GM12865 (cell line): ENCODE measurements around the gene HGS.

Experiments
- DNase-seq: peaks from one replicate; pipeline ENCODE4 v3.0.0; 2010; ENCODE audit warnings: low read depth
- H3K4me3 ChIP-seq: 2 replicates; pipeline ENCODE4 v1.5.1; 2011; ENCODE audit warnings: mild to moderate bottlenecking, low read depth, low read length, control low read depth
- CTCF ChIP-seq: IDR thresholded peaks from 2 replicates; pipeline ENCODE4 v1.5.1; 2011; ENCODE audit warnings: low read length, control low read depth, low read depth, inconsistent platforms; ENCODE audit not compliant: insufficient read depth; ENCODE audit errors: missing control alignments

The HGS gene

GRCh38 chr17:81641825-81642489 is 41.9 kb upstream of the HGS start:
- no peak for TF ChIP-seq CTCF
- no peak for DNase-seq
- no peak overlapping the region for H3K4me3 ChIP-seq

DNA sequence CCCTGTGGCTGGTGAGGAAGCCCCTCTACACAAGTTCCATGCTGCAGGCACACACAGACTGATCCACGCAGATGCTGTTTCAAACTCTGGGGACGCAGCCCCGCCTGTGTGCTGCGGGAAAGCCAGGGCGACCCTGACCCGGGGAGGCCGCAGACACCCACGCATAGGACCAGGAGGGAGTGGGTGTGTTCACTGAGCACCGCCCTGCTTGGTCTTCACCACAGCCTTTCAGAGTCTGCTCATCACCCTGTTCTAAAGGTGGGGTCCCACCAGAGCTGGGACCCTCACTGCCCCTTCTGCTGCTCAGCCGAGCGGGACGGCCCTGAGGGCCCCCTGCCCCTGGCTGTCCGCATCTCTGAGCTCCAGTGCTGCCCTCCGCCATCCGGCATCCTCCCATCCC is 39.3 kb upstream of the HGS start:
- no peak for TF ChIP-seq CTCF
- no peak for DNase-seq
- no peak overlapping the region for H3K4me3 ChIP-seq

DNA sequence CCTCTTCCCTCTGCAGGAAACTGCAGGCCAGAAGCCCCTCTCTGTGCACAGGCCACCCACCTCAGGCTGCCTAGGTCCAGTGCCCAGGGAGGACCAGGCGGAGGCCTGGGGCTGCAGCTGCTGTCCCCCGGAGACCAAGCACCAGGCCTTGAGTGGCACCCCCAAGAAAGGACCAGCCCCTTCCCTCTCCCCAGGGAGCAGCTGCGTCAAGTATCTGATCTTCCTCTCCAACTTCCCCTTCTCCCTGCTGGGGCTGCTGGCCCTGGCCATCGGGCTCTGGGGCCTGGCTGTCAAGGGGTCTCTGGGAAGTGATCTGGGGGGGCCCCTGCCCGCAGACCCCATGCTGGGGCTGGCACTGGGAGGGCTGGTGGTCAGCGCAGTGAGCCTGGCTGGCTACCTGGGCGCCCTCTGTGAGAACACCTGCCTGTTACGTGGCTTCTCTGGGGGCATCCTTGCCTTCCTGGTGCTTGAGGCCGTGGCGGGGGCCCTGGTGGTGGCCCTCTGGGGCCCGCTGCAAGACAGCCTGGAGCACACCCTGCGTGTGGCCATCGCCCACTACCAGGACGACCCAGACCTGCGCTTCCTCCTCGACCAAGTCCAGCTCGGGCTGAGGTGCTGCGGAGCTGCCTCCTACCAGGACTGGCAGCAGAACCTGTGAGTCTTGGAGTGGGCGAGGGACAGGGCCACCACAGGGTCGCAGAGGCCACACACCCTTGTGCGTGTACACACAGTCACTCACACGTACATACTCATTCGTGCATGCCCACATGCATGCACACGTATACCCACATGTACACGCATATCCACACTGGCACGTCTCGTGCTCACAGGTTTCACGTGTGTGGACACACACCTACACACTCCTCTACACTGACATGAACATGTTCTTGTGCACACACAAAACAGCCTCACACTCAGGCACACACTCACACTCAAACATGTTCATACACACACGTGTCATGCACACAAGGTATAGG is 38.5 kb upstream of the HGS start:
- DNase-seq = no peak
- no peak overlapping the region for H3K4me3 ChIP-seq
- no peak for TF ChIP-seq CTCF

- no peak overlapping the region for H3K4me3 ChIP-seq
- DNase-seq = no peak
- no peak for TF ChIP-seq CTCF
These were observed 36.8 kb upstream of the HGS start for GRCh38 chr17:81646869-81647600.

DNA sequence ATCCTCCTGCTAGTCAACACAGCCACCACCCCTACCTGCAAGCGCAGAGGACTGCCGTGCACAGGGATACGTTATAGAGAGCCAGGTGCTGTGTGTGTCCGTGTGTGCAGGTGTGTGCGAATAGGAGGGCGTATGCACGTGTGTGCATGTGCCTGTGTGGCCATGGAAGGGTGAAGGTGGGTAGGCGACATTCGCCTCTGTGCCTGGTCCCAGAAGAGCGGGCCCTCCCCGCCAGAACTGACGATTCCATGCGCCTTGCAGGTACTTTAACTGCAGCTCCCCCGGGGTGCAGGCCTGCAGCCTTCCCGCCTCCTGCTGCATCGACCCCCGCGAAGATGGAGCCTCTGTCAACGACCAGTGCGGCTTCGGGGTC is 36.2 kb upstream of the HGS start:
- DNase-seq = no peak
- no peak for TF ChIP-seq CTCF
- H3K4me3 ChIP-seq = no peak overlapping the region

GRCh38 chr17:81648013-81648706 is 35.7 kb upstream of the HGS start:
- TF ChIP-seq CTCF = no peak
- no peak overlapping the region for H3K4me3 ChIP-seq
- no peak for DNase-seq
